GM20431 (cell line): ENCODE data around the gene CCN6.

ENCODE experiments used
- in situ Hi-C: fragments of 300-500 bp; cut with MseI, MboI; formaldehyde crosslinking; loops from one replicate; pipeline ENCODE4 v1.15.0; 2020; ENCODE audit warnings: low sequenced_read_pairs; ENCODE audit not compliant: unreplicated experiment

CCN6 gene

DNA sequence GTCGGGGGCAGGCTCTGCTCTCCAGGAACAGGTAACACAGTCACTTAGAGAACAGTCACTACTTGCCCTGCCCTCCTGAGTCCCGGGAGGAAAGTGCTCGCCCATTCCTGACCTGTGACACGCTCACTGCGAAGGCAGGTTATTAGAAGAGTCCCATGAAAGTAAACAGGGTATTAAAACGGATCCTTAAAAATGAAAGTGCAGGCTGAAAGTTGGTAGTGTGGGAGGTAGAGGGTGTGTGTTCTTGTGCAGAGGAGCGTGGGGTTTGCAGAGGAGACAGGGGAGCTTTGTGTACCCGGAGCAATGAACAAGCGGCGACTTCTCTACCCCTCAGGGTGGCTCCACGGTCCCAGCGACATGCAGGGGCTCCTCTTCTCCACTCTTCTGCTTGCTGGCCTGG, at the start of gene CCN6:
TSS of gene CCN6 (plus strand) at position 104 of the 400 bp plus-strand sequence. CDS start at position 358, 254 bp downstream.
- in situ Hi-C loops = no loop called here

GRCh38 chr6:112004201-112005012, 49.5 kb upstream of the CCN6 start:
- in situ Hi-C loops = loop anchor here (25.0 kb wide), 1 partner anchor 292 kb away; no protein-coding TSS in a partner anchor

- in situ Hi-C loops = loop anchor here (25.0 kb wide), 1 partner anchor 293 kb away; no protein-coding TSS in a partner anchor
These were observed 48.9 kb upstream of the CCN6 start for GRCh38 chr6:112005013-112005371.

- in situ Hi-C loops = loop anchor here (25.0 kb wide), 1 partner anchor 295 kb away; no protein-coding TSS in a partner anchor
These were observed 46.6 kb upstream of the CCN6 start for GRCh38 chr6:112007254-112007653.

GRCh38 chr6:112007805-112008204, 46.1 kb upstream of the CCN6 start:
- in situ Hi-C loops = loop anchor here (25.0 kb wide), 1 partner anchor 296 kb away; no protein-coding TSS in a partner anchor

GRCh38 chr6:112008482-112008881, 45.4 kb upstream of the CCN6 start:
- in situ Hi-C loops = loop anchor here (25.0 kb wide), 1 partner anchor 296 kb away; no protein-coding TSS in a partner anchor

DNA sequence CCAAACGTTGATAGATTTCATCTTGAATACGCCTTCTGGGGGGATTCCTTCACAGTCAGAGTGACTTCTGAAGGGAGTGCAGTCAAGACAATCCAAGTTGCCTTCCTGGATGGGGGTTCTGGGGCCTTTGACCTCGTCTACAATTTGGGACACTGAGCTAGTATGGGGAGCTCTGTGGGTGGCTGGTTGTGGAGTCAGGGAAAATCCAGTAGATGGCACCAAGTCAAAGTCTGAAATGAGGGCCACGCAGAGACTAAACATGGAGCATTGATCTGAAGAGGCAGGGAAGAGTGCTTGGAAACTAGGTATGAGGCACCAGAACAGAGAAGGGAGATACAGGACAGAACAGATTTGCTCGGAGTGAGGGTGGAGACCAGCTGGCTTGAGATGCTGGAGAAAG, 43.6 kb upstream of the CCN6 start:
- in situ Hi-C loops = loop anchor here (25.0 kb wide), 1 partner anchor 298 kb away; no protein-coding TSS in a partner anchor

DNA sequence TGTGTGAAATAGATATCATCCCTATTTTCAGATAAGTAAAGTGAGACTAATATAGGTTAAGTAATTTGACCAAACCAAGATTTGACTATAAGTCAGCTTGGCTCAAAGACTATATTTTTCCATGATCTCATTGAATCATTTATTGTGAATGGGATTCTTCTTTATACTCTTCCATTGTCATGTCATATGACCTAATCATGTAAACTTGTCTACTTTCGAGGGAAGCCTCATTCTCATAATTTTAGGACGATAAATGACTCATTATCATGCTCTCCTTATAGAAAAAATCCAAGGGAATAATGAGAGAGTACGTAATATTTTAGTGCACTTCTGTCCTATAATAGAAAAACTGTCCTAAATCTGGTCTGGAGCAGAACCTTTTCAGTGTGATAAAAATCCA, 40.9 kb upstream of the CCN6 start:
- in situ Hi-C loops = loop anchor here (25.0 kb wide), 1 partner anchor 301 kb away; no protein-coding TSS in a partner anchor

DNA sequence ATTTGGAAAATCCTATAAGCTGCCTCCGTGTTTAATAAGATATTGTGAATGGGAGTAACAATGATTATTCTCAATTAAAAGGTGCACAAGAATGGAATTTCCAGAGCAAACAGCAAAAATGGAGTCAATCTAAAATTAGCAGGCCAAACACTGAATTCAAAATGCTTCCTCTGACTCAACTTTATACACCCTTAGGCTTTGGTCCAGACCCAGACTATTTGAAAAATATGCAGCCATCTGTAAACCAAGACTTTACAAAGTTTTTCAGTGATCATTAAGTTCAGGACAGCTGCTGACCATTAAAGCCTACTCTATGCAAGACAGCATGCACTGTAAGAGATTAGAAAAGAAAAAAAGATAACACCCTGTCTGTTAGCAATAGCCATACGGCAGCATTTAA, 39.4 kb upstream of the CCN6 start:
- in situ Hi-C loops = loop anchor here (25.0 kb wide), 1 partner anchor 302 kb away; no protein-coding TSS in a partner anchor

- in situ Hi-C loops = loop anchor here (25.0 kb wide), 1 partner anchor 303 kb away; no protein-coding TSS in a partner anchor
These were observed 38.2 kb upstream of the CCN6 start for GRCh38 chr6:112015725-112016124.

DNA sequence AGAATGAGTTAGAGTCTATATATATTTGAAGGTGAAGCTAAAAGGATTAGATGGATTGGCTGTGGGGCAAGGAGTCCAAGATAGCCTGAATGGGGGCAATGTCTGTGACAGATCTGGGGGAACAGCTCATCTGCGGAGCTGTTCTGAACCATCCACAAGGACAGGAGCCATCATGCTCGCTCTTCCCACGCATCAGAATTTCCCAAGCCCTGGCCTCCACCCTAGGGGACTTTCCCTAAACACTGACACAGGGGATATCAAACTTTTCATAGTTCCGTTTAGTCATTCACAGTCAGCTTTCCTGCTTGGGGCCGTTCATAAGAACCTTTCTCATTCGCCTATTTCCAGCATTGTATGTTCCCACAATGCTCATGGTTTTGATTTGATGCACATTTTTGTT, 37.6 kb upstream of the CCN6 start:
- in situ Hi-C loops = loop anchor here (25.0 kb wide), 1 partner anchor 304 kb away; no protein-coding TSS in a partner anchor

GRCh38 chr6:112017169-112017568, 36.7 kb upstream of the CCN6 start:
- in situ Hi-C loops = loop anchor here (25.0 kb wide), 1 partner anchor 305 kb away; no protein-coding TSS in a partner anchor

DNA sequence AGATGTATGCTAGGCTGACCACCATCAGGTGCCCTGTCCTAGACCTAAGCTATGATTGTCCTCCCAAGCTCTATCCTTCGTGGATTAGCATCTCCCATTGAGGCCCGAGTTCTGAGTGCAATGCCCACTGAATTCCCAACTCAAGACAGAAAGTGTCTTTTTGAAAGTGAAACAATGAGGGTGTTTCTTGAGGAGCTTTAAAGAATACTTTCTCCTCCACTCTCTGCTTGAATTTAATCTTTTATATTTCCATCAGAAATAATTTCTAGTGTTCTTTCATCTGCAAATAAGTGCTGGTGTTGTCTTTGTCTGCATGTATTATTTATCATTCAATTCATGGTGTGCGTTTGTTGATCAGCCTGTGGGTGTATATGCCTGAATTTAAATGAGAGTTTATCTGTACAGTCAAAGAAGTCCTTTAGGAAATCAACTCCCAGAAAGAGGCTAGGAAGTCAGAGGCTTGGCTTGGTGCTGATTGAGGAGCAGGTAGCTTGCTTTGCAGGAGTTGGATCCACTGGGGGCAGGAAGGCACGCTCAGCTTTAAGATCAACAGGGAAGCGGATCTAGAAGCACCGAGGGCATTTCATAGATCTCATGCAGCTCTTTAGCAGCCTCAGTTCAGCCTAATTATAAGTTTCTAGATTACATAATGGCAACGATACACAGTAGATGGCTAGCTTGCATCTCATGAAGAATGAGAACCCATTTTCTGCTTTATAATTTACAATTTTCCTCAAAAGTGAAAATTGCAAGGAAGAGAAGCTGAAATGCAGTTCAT, 36.0 kb upstream of the CCN6 start:
- in situ Hi-C loops = loop anchor here (25.0 kb wide), 1 partner anchor 306 kb away; no protein-coding TSS in a partner anchor

DNA sequence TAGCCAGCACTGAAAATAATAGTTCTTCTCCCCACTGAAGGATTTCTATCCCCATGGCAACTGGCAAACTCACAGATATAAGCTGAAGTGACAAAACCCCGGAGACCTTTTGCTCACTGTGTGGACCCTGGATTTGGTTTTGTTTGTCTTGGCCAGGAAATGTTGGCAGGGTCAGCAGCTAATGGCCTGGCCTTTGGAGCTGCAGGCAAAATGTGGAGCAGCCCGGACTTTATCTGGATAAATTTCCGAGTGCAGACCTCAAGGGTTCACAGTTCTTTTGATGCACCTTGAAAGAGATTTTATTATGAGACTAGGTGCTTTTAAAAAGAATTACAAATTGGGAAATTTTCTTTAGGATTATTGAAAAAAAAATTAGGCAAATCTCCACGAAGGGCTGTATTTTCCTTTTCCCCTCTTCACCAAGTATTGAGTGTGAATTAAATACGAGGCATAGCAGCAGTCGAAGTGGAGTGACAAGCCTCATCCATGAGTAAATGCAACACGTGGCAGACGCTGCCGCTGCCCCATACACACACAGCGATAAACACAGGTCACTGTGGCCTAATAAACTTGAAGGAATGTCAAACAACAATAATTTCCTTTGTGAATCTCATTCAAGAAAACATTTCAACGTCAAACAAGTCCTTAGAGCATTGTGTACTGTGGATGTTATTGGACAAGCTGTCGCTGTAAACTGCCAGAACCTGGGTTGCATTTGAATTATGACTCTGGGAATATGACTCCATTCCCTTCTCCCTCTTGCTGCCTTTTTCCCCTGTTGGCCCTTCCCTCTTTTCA, 35.1 kb upstream of the CCN6 start:
- in situ Hi-C loops = loop anchor here (25.0 kb wide), 1 partner anchor 307 kb away; no protein-coding TSS in a partner anchor

GRCh38 chr6:112019589-112019988, 34.3 kb upstream of the CCN6 start:
- in situ Hi-C loops = loop anchor here (25.0 kb wide), 1 partner anchor 307 kb away; no protein-coding TSS in a partner anchor

DNA sequence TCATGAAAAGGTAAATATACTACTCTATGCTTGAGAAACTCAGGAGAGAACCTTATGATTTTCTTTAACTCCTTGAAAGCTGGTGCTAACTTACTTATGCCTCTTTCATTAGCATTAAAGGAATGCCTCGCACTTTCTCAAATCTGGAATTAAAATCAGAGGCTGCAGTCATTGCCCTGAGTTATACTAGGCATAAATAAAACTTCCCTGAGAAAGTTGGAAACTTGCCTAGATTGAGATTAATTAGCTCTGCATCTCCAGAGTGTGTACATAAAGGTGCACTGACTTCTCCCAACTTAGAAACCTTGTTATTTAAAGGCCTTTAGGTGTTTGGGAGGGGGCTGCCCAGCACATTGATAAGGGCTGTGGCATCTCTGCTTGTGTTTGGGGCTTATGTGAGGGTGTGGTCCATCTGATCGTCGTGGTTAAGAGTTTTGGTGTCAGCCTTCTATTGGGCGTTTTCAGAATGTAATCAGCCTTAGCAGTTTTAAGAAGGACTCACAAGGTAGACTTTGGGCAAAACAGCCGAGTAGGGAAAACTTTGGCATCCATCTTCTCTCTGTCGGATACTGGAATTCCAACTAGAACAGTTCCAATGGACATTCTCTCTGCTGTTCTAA, 32.1 kb upstream of the CCN6 start:
- in situ Hi-C loops = loop anchor here (25.0 kb wide), 1 partner anchor 310 kb away; no protein-coding TSS in a partner anchor

DNA sequence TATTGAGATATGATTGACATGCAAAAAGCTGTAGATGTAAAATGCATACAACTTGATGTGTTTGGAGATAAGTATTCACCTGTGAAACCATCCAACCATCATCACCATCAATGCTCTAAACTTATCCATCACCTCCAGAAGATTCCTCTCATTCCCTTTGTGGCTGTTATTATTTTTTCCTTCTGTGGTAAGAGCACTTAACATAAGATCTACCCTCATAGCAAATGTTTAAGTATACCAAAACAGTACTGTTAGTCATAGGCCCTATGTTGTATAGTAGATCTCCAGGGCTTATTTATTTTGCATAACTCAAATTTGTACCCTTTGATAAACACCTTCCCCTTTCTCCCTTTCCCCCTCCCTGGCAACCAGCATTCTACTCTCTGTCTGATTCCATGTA, 31.2 kb upstream of the CCN6 start:
- in situ Hi-C loops = loop anchor here (25.0 kb wide), 1 partner anchor 310 kb away; no protein-coding TSS in a partner anchor

- in situ Hi-C loops = loop anchor here (25.0 kb wide), 1 partner anchor 312 kb away; no protein-coding TSS in a partner anchor
These were observed 29.4 kb upstream of the CCN6 start for GRCh38 chr6:112024464-112024863.

DNA sequence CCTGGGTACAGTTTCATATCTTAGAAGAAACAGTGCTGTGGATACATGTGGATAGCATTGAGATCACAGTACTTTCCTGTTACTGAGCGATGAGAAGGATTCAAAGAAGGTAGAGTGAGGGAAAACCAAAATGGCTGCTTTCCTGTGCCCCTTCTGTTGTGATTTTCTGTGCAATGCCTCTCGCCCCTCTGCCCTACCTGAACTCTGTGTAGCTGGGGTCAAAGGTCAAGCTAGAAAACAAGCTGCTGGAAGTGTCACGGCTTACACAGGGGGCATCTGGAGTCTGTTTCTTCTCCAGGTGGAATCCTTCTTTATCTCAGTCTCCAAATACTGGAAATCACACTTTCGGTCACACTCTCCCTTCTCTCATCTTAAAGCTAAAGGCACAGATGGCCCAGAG, 27.0 kb upstream of the CCN6 start:
- in situ Hi-C loops = no loop called here
